GM12873 (cell line): Measurements from ENCODE around the gene CFAP53.

Source experiments
- CTCF ChIP-seq: IDR thresholded peaks from 2 replicates; pipeline ENCODE4 v1.5.1; 2012; ENCODE audit warnings: low read depth, mild to moderate bottlenecking, moderate library complexity, low read length, control low read depth; ENCODE audit not compliant: insufficient read depth; ENCODE audit errors: missing control alignments

Gene CFAP53

DNA sequence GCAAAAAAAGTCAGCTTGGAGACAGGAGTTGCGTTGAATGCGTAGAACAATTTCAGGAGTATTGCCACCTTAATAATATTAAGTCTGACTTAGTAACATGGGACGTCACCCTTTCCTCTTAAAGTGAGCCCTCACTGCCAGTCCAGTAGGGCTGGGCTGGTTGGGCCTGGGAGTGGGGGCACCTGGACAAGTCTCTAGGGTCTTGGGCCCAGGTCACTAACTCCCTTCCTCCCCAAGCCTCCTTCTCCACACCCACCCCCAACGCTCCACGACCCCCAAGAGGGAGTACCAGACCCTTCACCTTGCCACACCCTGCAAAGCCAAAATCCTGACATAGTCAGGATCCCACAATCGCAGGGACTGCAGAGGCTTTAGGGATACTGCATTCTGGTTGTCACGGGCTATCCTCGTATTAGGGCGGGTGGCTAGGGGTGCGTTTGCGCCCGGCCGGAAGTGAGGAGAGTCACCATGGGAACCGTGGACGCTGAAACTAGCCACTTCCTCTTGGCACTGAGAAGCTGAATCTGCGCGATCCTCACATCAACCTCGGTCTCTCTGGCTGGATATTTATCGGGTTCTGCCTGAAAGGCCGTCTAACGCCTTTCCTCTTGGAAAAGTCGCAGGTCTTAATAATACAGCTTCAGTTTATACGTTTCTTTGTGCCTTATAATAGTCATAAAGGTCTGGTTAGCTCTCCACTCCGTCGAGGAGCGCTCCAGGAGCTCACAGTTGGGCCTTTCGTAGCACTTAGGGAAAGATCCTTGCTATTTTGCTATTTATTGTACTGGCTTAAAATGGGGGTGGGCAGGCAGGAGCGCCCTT is 31.5 kb upstream of the CFAP53 start:
- no peak for TF ChIP-seq CTCF

DNA sequence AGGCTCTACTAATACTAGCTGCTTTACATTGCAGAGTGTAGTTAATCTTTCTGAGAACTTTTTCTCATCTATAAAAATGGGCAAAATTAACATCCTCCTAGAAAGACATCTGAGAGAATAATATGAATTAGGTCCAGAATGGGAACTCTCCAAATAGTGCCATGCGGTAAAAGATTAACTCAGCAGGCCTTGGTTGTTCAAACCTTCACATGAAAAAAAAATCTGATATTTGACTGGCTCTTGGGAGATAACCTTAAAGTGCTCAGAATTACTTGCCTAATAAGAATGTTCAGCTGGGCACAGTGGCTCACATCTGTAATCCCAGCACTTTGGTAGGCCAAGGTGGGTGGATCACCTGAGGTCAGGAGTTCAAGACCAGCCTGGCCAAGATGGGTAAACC is 26.7 kb upstream of the CFAP53 start:
- TF ChIP-seq CTCF: no peak

DNA sequence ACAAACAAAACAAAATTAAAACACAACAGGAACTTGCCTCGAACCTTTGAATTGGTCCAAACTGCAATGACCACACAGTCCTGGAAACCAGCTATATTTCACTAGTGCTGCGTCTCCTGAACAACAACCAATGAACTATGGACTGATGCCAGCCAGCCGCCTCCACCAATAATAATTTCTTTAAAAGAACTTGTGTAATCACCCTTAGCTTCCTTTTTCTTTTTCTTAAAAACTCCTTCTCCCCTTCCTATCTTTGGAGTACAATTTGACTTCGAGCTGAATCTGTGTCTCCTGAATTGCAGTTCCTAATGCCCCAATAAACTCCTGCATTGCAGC is 22.8 kb upstream of the CFAP53 start:
- no peak for TF ChIP-seq CTCF

DNA sequence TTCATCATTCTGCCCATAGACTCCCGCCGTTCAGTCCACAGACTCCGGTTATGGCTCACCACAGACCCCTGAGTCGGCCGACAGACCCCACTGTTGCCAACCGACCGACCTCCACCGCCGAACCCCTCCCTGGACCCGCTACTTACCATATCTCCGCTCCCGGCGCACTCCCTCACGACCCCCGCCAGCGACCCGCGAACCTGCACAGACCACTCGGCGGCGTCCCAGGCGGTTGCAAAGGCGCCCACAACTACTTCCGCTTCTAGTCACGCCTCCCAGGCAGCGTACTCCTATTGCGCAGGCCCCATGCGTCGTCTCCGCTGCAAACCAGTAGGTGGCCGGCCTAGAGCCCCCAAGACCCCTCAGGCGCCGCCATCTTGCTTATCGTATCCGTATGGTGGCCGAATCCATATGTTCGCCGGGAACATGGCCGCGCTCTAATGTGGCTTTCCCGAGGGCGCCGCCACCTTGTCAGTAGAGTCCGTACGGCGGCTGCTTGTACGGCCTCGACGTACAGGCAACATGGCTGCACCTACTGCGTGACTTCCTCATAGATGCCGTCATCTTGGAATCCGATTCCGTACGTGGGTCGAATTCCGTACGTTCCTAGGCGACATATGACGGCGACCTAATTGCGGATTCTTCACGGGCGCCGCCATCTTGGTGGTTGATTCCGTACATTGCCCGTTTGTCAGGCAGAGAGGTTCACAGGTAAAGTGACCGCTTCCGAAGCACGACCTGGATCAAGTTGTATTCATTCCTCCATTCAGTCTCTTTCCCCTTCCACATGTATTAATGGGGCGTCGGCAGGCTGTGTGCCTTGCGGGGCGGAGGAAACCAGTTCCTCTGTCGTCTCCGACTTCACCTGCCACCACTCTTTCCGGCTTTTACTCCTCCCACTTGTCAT is 21.4 kb upstream of the CFAP53 start, which contains the start of gene CXXC1:
Gene CXXC1 (minus strand): TSS at position 252 of the 907 bp plus-strand sequence. CDS start 103 bp downstream, at position 149.
- peak; percentile 67 for TF ChIP-seq CTCF

- no peak for TF ChIP-seq CTCF
These were observed 20.7 kb upstream of the CFAP53 start for GRCh38 chr18:50287028-50287440.

- no peak for TF ChIP-seq CTCF
These were observed 20.2 kb upstream of the CFAP53 start for GRCh38 chr18:50286391-50287027.
